HepG2 (cell line): ENCODE data around the gene KLC4. TPM values are rescaled to one million over a fixed set of nuclear protein-coding genes. Genes with fewer than 3 reads are reported as not detected.

Experiments
- CBX5 ChIP-seq: sonication (generic); formaldehyde crosslinking; IDR thresholded peaks from 2 replicates; pipeline ENCODE4 v1.4.0; 2020; ENCODE audit warnings: missing genetic modification reagents, borderline replicate concordance
- ISX ChIP-seq: sonication (generic); formaldehyde crosslinking; conservative IDR thresholded peaks from 2 replicates; pipeline ENCODE4 v1.5.0; 2020; ENCODE audit warnings: missing genetic modification reagents
- PHF21A ChIP-seq: sonication (generic); formaldehyde crosslinking; IDR thresholded peaks from 2 replicates; pipeline ENCODE4 v1.5.0; 2020; ENCODE audit warnings: mild to moderate bottlenecking, missing genetic modification reagents
- POLR2A ChIP-seq, 2 experiments: IDR thresholded peaks; 2 replicates each; pipeline ENCODE4 v1.6.1; 2011; ENCODE audit warnings: low read depth in 2 of 2, low read length in 2 of 2, mild to moderate bottlenecking in 1 of 2, moderate library complexity in 1 of 2; ENCODE audit not compliant: insufficient read depth in 1 of 2
- RFX5 ChIP-seq: IDR thresholded peaks from 2 replicates; pipeline ENCODE4 v1.6.1; 2011; ENCODE audit warnings: low read depth, low read length, improper control_type of control experiment
- RORA ChIP-seq: sonication (generic); formaldehyde crosslinking; IDR thresholded peaks from 2 replicates; pipeline ENCODE4 v1.5.0; 2020; ENCODE audit warnings: mild to moderate bottlenecking, missing genetic modification reagents, moderate library complexity
- SMARCC2 ChIP-seq: fragments of 450-650 bp; IDR thresholded peaks from 2 replicates; pipeline ENCODE4 v1.6.1; 2017; ENCODE audit warnings: antibody characterized with exemption, mild to moderate bottlenecking
- THAP11 ChIP-seq: IDR thresholded peaks from 2 replicates; pipeline ENCODE4 v1.6.1; 2016; ENCODE audit warnings: missing biosample characterization, missing genetic modification reagents
- ZNF20 ChIP-seq: sonication (generic); formaldehyde crosslinking; IDR thresholded peaks from 2 replicates; pipeline ENCODE4 v1.4.0; 2020; ENCODE audit warnings: mild to moderate bottlenecking, moderate library complexity, missing genetic modification reagents
- ZNF235 ChIP-seq: sonication (generic); formaldehyde crosslinking; IDR thresholded peaks from 2 replicates; pipeline ENCODE4 v1.8.1; 2023; ENCODE audit warnings: mild to moderate bottlenecking, missing genetic modification reagents, borderline replicate concordance
- ZNF430 ChIP-seq: sonication (generic); formaldehyde crosslinking; IDR thresholded peaks from 2 replicates; pipeline ENCODE4 v1.9.0; 2021; ENCODE audit warnings: mild to moderate bottlenecking, missing genetic modification reagents
- ZNF547 ChIP-seq: sonication (generic); formaldehyde crosslinking; IDR thresholded peaks from 2 replicates; pipeline ENCODE4 v1.5.1; 2020; ENCODE audit warnings: mild to moderate bottlenecking, missing genetic modification reagents
- ZNF589 ChIP-seq: sonication (generic); formaldehyde crosslinking; conservative IDR thresholded peaks from 2 replicates; pipeline ENCODE4 v1.8.0; 2022; ENCODE audit warnings: mild to moderate bottlenecking, moderate library complexity, missing genetic modification reagents
- ZNF816 ChIP-seq: sonication (generic); formaldehyde crosslinking; IDR thresholded peaks from 2 replicates; pipeline ENCODE4 v1.8.0; 2022; ENCODE audit warnings: missing genetic modification reagents, mild to moderate bottlenecking, borderline replicate concordance
- ZNF878 ChIP-seq: sonication (generic); formaldehyde crosslinking; IDR thresholded peaks from 2 replicates; pipeline ENCODE4 v1.8.1; 2023; ENCODE audit warnings: mild to moderate bottlenecking, missing genetic modification reagents, moderate library complexity
- ZSCAN25 ChIP-seq: sonication (generic); formaldehyde crosslinking; IDR thresholded peaks from 2 replicates; pipeline ENCODE4 v1.8.0; 2022; ENCODE audit warnings: mild to moderate bottlenecking, missing genetic modification reagents
- polyA plus RNA-seq, 8 experiments: library from polyadenylated mRNA; depleted of rRNA in 3 of 8; stranded (reverse) in 7 of 8; unstranded in 1 of 8; fragments of >200 nt; fragmentation: Illumina TruSeq in 4 of 8; extraction: Trizol in 4 of 8; gene quantifications; 2 replicates each; pipeline versions ENCODE4 v1.2.1 to v1.2.3, GENCODE V29; 2011 to 2016; ENCODE audit warnings: low read depth in 4 of 8, missing spikeins in 1 of 8, mixed read lengths in 1 of 8; ENCODE audit not compliant: insufficient read depth in 1 of 8
- total RNA-seq, 5 experiments: library from RNA; depleted of rRNA; stranded (reverse); fragments of >200 nt; fragmentation: Illumina TruSeq; extraction: Trizol; gene quantifications; 2 replicates each; pipeline ENCODE4 v1.2.3, GENCODE V29; 2016; ENCODE audit warnings: low read depth in 1 of 5
- TF ChIP-seq, protein P1 (sequence below): IDR thresholded peaks from 2 replicates; pipeline ENCODE4 v1.6.1; 2016; ENCODE audit warnings: low read depth, missing genetic modification reagents, missing compliant biosample characterization
- TF ChIP-seq, protein P2 (sequence below): IDR thresholded peaks from 2 replicates; pipeline ENCODE4 v1.6.1; 2018; ENCODE audit warnings: missing genetic modification reagents

The KLC4 gene
- total and polyA plus RNA-seq, 2 of the 13 experiments (the other 11 are each of a cell fraction or from before 2014, with no cell fraction given), result 45.4 to 70.4 TPM

GRCh38 chr6:43013843-43014433 lies 45.5 kb upstream of the KLC4 start, which contains the start of the genes KLHDC3 and MEA1 (continued):
- TF ChIP-seq, protein P1, sequence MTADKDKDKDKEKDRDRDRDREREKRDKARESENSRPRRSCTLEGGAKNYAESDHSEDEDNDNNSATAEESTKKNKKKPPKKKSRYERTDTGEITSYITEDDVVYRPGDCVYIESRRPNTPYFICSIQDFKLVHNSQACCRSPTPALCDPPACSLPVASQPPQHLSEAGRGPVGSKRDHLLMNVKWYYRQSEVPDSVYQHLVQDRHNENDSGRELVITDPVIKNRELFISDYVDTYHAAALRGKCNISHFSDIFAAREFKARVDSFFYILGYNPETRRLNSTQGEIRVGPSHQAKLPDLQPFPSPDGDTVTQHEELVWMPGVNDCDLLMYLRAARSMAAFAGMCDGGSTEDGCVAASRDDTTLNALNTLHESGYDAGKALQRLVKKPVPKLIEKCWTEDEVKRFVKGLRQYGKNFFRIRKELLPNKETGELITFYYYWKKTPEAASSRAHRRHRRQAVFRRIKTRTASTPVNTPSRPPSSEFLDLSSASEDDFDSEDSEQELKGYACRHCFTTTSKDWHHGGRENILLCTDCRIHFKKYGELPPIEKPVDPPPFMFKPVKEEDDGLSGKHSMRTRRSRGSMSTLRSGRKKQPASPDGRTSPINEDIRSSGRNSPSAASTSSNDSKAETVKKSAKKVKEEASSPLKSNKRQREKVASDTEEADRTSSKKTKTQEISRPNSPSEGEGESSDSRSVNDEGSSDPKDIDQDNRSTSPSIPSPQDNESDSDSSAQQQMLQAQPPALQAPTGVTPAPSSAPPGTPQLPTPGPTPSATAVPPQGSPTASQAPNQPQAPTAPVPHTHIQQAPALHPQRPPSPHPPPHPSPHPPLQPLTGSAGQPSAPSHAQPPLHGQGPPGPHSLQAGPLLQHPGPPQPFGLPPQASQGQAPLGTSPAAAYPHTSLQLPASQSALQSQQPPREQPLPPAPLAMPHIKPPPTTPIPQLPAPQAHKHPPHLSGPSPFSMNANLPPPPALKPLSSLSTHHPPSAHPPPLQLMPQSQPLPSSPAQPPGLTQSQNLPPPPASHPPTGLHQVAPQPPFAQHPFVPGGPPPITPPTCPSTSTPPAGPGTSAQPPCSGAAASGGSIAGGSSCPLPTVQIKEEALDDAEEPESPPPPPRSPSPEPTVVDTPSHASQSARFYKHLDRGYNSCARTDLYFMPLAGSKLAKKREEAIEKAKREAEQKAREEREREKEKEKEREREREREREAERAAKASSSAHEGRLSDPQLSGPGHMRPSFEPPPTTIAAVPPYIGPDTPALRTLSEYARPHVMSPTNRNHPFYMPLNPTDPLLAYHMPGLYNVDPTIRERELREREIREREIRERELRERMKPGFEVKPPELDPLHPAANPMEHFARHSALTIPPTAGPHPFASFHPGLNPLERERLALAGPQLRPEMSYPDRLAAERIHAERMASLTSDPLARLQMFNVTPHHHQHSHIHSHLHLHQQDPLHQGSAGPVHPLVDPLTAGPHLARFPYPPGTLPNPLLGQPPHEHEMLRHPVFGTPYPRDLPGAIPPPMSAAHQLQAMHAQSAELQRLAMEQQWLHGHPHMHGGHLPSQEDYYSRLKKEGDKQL, result no peak
- no peak for TF ChIP-seq ZSCAN25
- TF ChIP-seq ZNF878, result no peak
- TF ChIP-seq RORA (CRISPR knock-in tag), result no peak
- TF ChIP-seq THAP11 (CRISPR knock-in tag), result peak; percentile 97
- TF ChIP-seq ZNF547 (CRISPR knock-in tag), result 0 out of 2 replicates have a peak, but pooled peaks have one; percentile 15
- peak; percentile 54; the same call in 1 of the 2 replicates for TF ChIP-seq PHF21A (CRISPR knock-in tag)
- TF ChIP-seq SMARCC2, result no peak
- no peak for TF ChIP-seq ZNF235
- peak; percentile 62; the same call in 1 of the 2 replicates for TF ChIP-seq ZNF430 (CRISPR knock-in tag)
- no peak for TF ChIP-seq ZNF20 (CRISPR knock-in tag)
- TF ChIP-seq ZNF589 (CRISPR knock-in tag), result no peak
- TF ChIP-seq, protein P2, sequence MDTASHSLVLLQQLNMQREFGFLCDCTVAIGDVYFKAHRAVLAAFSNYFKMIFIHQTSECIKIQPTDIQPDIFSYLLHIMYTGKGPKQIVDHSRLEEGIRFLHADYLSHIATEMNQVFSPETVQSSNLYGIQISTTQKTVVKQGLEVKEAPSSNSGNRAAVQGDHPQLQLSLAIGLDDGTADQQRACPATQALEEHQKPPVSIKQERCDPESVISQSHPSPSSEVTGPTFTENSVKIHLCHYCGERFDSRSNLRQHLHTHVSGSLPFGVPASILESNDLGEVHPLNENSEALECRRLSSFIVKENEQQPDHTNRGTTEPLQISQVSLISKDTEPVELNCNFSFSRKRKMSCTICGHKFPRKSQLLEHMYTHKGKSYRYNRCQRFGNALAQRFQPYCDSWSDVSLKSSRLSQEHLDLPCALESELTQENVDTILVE (CRISPR knock-in tag), result no peak; the same call in 1 of the 2 replicates
- TF ChIP-seq ZNF816 (CRISPR knock-in tag), result no peak
- TF ChIP-seq ISX (CRISPR knock-in tag), result no peak
- peak; percentile 74; the same call in 1 of the 2 replicates for TF ChIP-seq RFX5
- TF ChIP-seq POLR2A (IDR thresholded peaks at IDR 0.05; ENCODE audit: insufficient read depth in 1 of 2, low read depth in 2 of 2, low read length in 2 of 2), result peak in 1 of 2 experiments; percentile 68; a peak in 2 of 4 replicates
- peak; percentile 89 for TF ChIP-seq CBX5 (CRISPR knock-in tag)
